OCI-LY3 (cell line): Measurements from ENCODE around the gene PUS7.
"Not testable (repeated sequence)": the region's sequence is repeated elsewhere in the genome, so short reads cannot be mapped to it uniquely, and the experiment has no call there.

Source experiments
- EZH2phosphoT487 ChIP-seq: fragments of 200-600 bp; shearing (Covaris generic); IDR thresholded peaks from 2 replicates; pipeline ENCODE4 v1.6.1; 2018; ENCODE audit warnings: antibody characterized with exemption, mixed run types, low read depth
- TF ChIP-seq, protein P1 (sequence below): fragments of 200-600, 300-600 bp; sonication (generic); IDR thresholded peaks from 2 replicates; pipeline ENCODE4 v1.5.1; 2014; ENCODE audit warnings: antibody characterized with exemption, low read length, low read depth

DNA sequence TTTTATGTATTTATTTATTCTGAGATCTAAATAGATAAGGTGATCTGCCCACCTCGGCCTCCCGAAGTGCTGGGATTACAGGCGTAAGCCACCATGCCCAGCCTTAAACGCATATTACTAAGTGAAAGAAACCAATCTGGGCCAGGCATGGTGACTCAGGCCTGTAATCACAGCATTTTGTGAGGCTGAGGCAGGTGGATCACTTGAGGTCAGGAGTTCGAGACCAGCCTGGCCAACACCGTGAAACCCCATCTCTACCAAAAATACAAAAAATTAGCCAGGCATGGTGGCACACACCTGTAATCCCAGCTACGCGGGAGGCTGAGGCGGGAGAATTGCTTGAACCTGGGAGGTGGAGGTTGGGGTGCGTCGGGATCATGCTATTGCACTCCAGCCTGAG, 2.4 kb upstream of the PUS7 start:
- TF ChIP-seq, protein P1, sequence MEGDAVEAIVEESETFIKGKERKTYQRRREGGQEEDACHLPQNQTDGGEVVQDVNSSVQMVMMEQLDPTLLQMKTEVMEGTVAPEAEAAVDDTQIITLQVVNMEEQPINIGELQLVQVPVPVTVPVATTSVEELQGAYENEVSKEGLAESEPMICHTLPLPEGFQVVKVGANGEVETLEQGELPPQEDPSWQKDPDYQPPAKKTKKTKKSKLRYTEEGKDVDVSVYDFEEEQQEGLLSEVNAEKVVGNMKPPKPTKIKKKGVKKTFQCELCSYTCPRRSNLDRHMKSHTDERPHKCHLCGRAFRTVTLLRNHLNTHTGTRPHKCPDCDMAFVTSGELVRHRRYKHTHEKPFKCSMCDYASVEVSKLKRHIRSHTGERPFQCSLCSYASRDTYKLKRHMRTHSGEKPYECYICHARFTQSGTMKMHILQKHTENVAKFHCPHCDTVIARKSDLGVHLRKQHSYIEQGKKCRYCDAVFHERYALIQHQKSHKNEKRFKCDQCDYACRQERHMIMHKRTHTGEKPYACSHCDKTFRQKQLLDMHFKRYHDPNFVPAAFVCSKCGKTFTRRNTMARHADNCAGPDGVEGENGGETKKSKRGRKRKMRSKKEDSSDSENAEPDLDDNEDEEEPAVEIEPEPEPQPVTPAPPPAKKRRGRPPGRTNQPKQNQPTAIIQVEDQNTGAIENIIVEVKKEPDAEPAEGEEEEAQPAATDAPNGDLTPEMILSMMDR, result not testable (repeated sequence)
- TF ChIP-seq EZH2phosphoT487, result not testable (repeated sequence)
